NT2/D1 (cell line): ENCODE results near the gene GLB1L.
A peak's percentile ranks its signal among the peaks of the same experiment; 100 is the strongest.
"Not testable (repeated sequence)": the region's sequence is repeated elsewhere in the genome, so short reads cannot be mapped to it uniquely, and the experiment has no call there.

Source experiments
- DNase-seq: peaks from one replicate; pipeline ENCODE4 v3.0.0-alpha.2; 2011; ENCODE audit warnings: low read depth, low spot score
- H3K27me3 ChIP-seq: 2 replicates; pipeline ENCODE4 v1.6.0; 2011; ENCODE audit warnings: mild to moderate bottlenecking; ENCODE audit not compliant: insufficient read length, insufficient read depth
- H3K36me3 ChIP-seq: 2 replicates; pipeline ENCODE4 v1.6.1; 2011; ENCODE audit warnings: mild to moderate bottlenecking, low read length, mixed read lengths; ENCODE audit not compliant: insufficient read depth, insufficient read length
- H3K4me1 ChIP-seq: 2 replicates; pipeline ENCODE4 v1.5.1; 2011; ENCODE audit not compliant: insufficient read depth, insufficient read length
- H3K4me3 ChIP-seq: 2 replicates; pipeline ENCODE4 v1.5.1; 2011; ENCODE audit warnings: low read depth; ENCODE audit not compliant: insufficient read length
- H3K9ac ChIP-seq: 2 replicates; pipeline ENCODE4 v1.6.0; 2011; ENCODE audit warnings: low read depth; ENCODE audit not compliant: insufficient read length
- H3K9me3 ChIP-seq: 2 replicates; pipeline ENCODE4 v1.5.1; 2011; ENCODE audit warnings: mild to moderate bottlenecking, low read length; ENCODE audit not compliant: insufficient read depth
- SUZ12 ChIP-seq: IDR thresholded peaks from 2 replicates; pipeline ENCODE4 v1.6.1; 2011; ENCODE audit not compliant: insufficient read length, insufficient read depth; ENCODE audit errors: extremely low read depth
- YY1 ChIP-seq: IDR thresholded peaks from 2 replicates; pipeline ENCODE4 v1.6.1; 2011; ENCODE audit not compliant: insufficient read length, insufficient read depth
- ZNF274 ChIP-seq: IDR thresholded peaks from 2 replicates; pipeline ENCODE4 v1.6.1; 2011; ENCODE audit warnings: mild to moderate bottlenecking, low read depth, low read length

The GLB1L gene

GRCh38 chr2:219261024-219261855, 16.0 kb upstream of the GLB1L start:
- no peak overlapping the region for H3K4me3 ChIP-seq
- TF ChIP-seq ZNF274 = no peak
- TF ChIP-seq YY1 = no peak
- TF ChIP-seq SUZ12 = no peak
- H3K36me3 ChIP-seq = no peaks in the 10 kb centered on the region
- H3K27me3 ChIP-seq = peaks cover 9% of the 10 kb centered on the region
- no peak overlapping the region for H3K9ac ChIP-seq
- DNase-seq = no peak
- peaks cover 3% of the 10 kb centered on the region for H3K4me1 ChIP-seq
- no peaks in the 10 kb centered on the region for H3K9me3 ChIP-seq

DNA sequence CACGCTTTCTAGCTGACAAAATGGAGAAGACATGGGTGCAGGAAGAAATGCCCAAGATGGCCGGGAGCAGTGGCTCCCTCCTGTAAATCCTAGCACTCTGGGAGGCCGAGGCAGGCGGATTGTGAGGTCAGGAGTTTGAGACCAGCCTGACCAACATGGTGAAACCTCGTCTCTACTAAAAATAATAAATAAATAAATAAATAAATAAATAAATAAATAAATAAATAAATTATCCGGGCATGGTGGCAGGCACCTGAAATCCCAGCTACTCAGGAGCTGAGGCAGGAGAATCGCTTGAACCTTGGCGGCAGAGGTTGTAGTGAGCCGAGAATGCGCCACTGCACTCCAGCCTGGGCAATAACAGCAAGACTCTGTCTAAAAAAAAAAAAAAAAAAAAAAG, 13.7 kb upstream of the GLB1L start:
- H3K9me3 ChIP-seq, H3K9ac ChIP-seq, DNase-seq, H3K36me3 ChIP-seq, H3K4me1 ChIP-seq, H3K4me3 ChIP-seq: not testable (repeated sequence)
- peaks cover 32% of the 10 kb centered on the region for H3K27me3 ChIP-seq

- H3K36me3 ChIP-seq = peaks cover 18% of the 10 kb centered on the region
- peaks cover 57% of the 10 kb centered on the region for H3K27me3 ChIP-seq
- peak overlapping the region; percentile 53 for H3K4me3 ChIP-seq
- H3K4me1 ChIP-seq = peaks cover 17% of the 10 kb centered on the region
- no peak overlapping the region for H3K9ac ChIP-seq
- TF ChIP-seq SUZ12 = no peak
- H3K9me3 ChIP-seq = no peaks in the 10 kb centered on the region
- no peak for DNase-seq
These were observed 9.5 kb upstream of the GLB1L start for GRCh38 chr2:219254590-219255201.

DNA sequence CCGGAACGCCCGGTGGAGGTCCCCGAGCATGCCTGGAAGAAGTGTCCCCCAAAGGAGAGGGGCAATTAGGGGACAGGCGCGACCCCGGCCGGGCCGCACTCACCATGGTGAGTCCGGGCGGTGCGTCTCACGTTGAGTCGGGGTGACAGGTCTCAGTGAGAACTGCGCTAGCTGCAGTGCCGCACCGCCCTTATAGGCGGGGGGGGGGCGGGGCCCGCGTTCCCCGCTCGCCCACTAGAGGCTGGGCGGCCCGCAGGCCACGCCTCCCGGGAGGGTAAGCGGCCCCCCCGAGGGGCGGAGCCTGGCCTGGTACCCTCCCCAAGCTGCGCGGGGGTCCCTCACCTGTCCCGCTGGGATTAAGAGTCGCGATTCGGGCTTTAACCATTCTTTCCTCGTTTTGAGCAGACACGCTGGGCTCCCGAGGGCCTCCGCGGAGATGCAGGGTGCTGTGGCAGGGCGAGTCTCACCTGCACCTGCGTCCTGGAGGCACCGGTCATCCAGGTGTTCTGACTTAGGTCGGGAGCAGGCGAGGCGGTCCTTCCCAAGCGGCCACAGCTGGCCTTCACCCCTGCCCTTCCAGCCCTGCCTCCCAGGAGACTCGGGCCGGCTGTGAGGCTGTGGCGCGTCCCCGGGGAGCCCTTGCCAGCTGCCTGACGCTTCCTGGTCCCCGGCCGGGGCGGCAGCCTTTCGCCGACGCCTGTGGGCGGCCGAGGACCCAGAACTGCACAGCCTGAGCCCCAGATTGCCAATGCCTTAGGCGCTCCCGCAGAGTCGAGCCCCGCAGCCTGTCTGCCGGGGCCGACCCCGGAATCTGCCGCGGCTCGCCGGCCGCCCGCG, 8.7 kb upstream of the GLB1L start, which contains the start of gene TUBA4A:
TSS of gene TUBA4A (minus strand) at position 166 of the 837 bp plus-strand sequence. CDS start at position 106, 60 bp downstream.
- DNase-seq = no peak
- Histone ChIP-seq H3K4me3 (peak within 1 kb of the TSS; percentile 53), H3K9me3 (no peaks in the 10 kb centered on the region), H3K36me3 (peaks cover 25% of the 10 kb centered on the region), H3K27me3 (peaks cover 55% of the 10 kb centered on the region), H3K9ac (peak within 1 kb of the TSS; percentile 72), H3K4me1 (peaks cover 23% of the 10 kb centered on the region)
- no peak for TF ChIP-seq ZNF274
- no peak for TF ChIP-seq YY1
- TF ChIP-seq SUZ12 = peak; percentile 84

- H3K4me3 ChIP-seq = peak within 1 kb of the TSS; percentile 53
- DNase-seq = no peak
- TF ChIP-seq SUZ12 (no peak), ZNF274 (no peak), YY1 (no peak)
- peaks cover 55% of the 10 kb centered on the region for H3K27me3 ChIP-seq
- peak within 1 kb of the TSS; percentile 72 for H3K9ac ChIP-seq
- H3K4me1 ChIP-seq = peaks cover 25% of the 10 kb centered on the region
- H3K36me3 ChIP-seq = peaks cover 34% of the 10 kb centered on the region
- no peaks in the 10 kb centered on the region for H3K9me3 ChIP-seq
These were observed 7.9 kb upstream of the GLB1L start, which contains the start of gene TUBA4B for GRCh38 chr2:219252900-219253752. Gene TUBA4B (plus strand): TSS chr2:219253243. CDS start chr2:219253408, 165 bp downstream.

DNA sequence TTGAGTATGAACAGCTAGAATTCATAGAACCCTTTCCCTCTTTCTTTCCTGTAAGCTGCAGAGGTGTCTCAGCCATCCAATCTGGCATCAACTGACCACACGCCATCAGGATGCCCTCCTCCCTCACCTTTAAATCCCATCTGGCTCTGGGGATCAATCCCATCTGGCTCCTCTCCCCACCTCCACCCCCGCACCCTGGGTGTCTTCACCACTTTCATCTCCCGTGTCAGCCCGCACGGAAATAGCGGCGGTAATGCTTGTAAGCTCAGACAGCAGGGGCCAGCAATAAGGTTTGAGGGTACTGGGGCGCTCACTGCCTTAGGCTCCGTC, 7.3 kb upstream of the GLB1L start:
- peaks cover 25% of the 10 kb centered on the region for H3K4me1 ChIP-seq
- H3K9ac ChIP-seq = peak overlapping the region; percentile 72
- no peaks in the 10 kb centered on the region for H3K9me3 ChIP-seq
- peak overlapping the region; percentile 53 for H3K4me3 ChIP-seq
- TF ChIP-seq YY1 (no peak), ZNF274 (no peak), SUZ12 (no peak)
- no peak for DNase-seq
- H3K36me3 ChIP-seq = peaks cover 39% of the 10 kb centered on the region
- peaks cover 55% of the 10 kb centered on the region for H3K27me3 ChIP-seq
